Measurements from ENCODE around the gene SPCS1. TPM values are rescaled to one million over a fixed set of nuclear protein-coding genes. Genes with fewer than 3 reads are reported as not detected.
"Not testable (repeated sequence)": the region's sequence is repeated elsewhere in the genome, so short reads cannot be mapped to it uniquely, and the experiment has no call there.

SPCS1 gene
- total RNA-seq, 1 donor from 2014 or later, result 43.3 TPM

- no peak for DNase-seq
These were observed 11.2 kb upstream of the SPCS1 start for GRCh38 chr3:52694528-52695189.

GRCh38 chr3:52695798-52696671 lies 9.9 kb upstream of the SPCS1 start:
- no peak for DNase-seq

- no peak for DNase-seq
These were observed 8.9 kb upstream of the SPCS1 start for GRCh38 chr3:52696830-52697631.

GRCh38 chr3:52697632-52697965 lies 8.3 kb upstream of the SPCS1 start:
- DNase-seq, result no peak

GRCh38 chr3:52703341-52703740 lies 2.6 kb upstream of the SPCS1 start:
- DNase-seq, result no peak

GRCh38 chr3:52704611-52705437 lies 1.1 kb upstream of the SPCS1 start:
- DNase-seq, result peak; percentile 42

- no peak for DNase-seq
These were observed 543 bp upstream of the SPCS1 start for GRCh38 chr3:52705438-52705687.

GRCh38 chr3:52707585-52707984 lies 1.7 kb downstream of the SPCS1 start:
- DNase-seq, result no peak

- no peak for DNase-seq
These were observed 4.6 kb downstream of the SPCS1 start for GRCh38 chr3:52710512-52710911.

GRCh38 chr3:52712291-52713212 lies 6.6 kb downstream of the SPCS1 start:
- DNase-seq, result no peak

GRCh38 chr3:52714335-52715302 lies 8.7 kb downstream of the SPCS1 start:
- peak; percentile 72 for DNase-seq

- no peak for DNase-seq
These were observed 9.9 kb downstream of the SPCS1 start for GRCh38 chr3:52715714-52716305.

GRCh38 chr3:52719618-52720017 lies 13.7 kb downstream of the SPCS1 start:
- no peak for DNase-seq

- no peak for DNase-seq
These were observed 15.3 kb downstream of the SPCS1 start for GRCh38 chr3:52721002-52721729.

GRCh38 chr3:52721730-52722008 lies 15.8 kb downstream of the SPCS1 start:
- DNase-seq, result no peak

GRCh38 chr3:52722491-52722890 lies 16.6 kb downstream of the SPCS1 start:
- no peak for DNase-seq

- no peak for DNase-seq
These were observed 18.0 kb downstream of the SPCS1 start for GRCh38 chr3:52723935-52724334.

GRCh38 chr3:52724511-52724910 lies 18.6 kb downstream of the SPCS1 start:
- DNase-seq, result no peak

GRCh38 chr3:52728753-52729152 lies 22.8 kb downstream of the SPCS1 start:
- DNase-seq, result not testable (repeated sequence)
